Ureter (tissue), 1 donor: ENCODE results near the gene OGN. TPM values are rescaled to one million over a fixed set of nuclear protein-coding genes. Genes with fewer than 3 reads are reported as not detected.

Experiments used
- DNase-seq: peaks from one replicate; pipeline ENCODE4 v3.0.0-alpha.2; 2020; ENCODE audit warnings: low spot score
- total RNA-seq: library from RNA; stranded (reverse); gene quantifications from one replicate; pipeline ENCODE4 v1.2.4, GENCODE V29; 2023
- donor health status: DM: yes; HTN: yes; CAD: no.

Gene OGN
- total RNA-seq, 1 donor from 2014 or later = 18.1 TPM

DNA sequence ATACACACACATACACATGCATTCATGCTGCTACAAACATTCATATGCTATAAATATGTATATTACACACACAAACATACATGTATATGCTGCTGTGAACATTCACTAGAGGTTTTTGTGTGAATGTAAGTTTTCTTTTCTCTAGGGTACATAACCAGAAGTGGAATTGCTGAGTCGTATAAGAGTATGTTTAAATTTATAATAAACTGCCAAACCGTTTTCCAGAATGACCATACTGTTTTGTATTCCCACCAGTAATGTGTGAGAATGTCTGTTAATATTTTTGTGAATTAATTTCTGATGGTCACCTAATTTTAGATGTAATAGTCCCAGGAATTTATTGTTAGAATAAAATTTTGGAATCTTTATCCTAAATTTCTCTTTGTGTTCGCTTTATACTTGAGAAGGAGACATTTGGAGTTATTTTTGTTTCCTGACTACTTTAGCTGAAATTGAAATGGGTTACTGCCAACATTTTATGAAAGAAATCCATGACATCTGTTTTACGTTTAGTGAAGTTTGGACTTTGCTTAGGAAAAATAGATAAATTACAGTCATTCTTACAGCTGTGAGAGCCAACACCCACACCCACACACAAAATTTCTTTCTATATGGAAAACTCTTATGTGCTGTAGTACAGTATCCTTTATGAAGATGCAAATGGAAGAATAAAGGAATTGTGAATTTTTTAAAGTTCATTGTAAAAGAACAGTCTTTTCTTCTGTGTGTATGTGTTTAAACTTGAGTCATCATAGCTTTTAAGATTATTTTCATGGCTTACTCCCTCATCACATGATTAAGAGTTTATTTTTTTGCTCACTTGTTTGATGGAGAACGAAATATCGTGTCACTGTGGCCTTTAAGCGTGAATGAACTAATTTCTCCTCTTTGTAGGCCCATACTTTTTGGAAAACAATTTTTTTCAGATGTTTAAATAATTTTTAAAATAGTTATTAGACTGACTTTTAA is 54.3 kb downstream of the OGN start:
- DNase-seq = no peak

DNA sequence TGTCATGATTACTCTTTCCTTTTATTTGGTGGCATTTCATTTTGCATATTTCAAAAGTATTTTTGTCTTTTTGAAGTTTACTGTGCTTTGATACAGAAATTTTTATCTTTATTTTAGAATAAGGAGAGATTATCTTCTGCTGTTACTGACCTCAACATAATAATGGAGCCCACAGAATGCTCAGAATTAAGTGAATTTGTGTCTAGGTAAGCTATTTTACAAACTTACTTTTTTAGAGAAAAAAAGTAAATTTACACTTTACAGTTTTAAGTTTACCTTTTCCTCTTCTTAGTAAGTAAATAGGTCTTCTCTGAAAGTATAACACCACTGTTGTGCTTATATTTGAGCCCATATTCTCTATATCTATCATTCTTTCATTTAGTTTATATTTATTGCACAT is 58.8 kb downstream of the OGN start:
- DNase-seq = no peak

- no peak for DNase-seq
Measured at GRCh38 chr9:92342825-92343488, 61.4 kb downstream of the OGN start.

DNA sequence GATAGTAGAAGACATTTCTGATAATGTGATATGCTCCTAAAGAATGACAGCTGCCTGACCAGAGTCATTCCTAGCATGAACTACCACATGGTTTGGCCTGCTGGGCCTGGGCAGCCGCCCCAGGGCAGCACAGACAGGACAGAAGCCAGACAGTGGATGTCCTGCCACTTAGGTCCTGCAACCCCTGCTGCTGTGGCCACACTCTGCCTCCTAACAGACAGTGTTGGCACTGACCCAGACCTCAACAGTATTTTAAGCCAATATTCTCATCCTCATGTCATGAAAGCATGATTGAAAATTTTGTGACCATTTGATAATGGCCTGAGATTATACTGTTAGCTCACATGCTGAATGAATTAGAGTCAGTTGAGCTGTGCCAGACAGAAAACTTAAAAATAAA is 62.8 kb downstream of the OGN start:
- no peak for DNase-seq

GRCh38 chr9:92333282-92333634 is 71.1 kb downstream of the OGN start:
- DNase-seq = no peak

Other genes with a start within 250 kb of the OGN start
- 269 TPM for gene IARS1, start 110.9 kb downstream of the OGN start, total RNA-seq
- 60.2 TPM for gene NOL8, start 79.2 kb downstream of the OGN start, total RNA-seq
- gene CENPP, start 78.6 kb downstream of the OGN start, total RNA-seq = 10.6 TPM
- 2.2 TPM for gene OMD, start 19.9 kb upstream of the OGN start, total RNA-seq
- gene ASPN, start 77.9 kb upstream of the OGN start, total RNA-seq = 7.5 TPM
- gene ECM2, start 131.4 kb upstream of the OGN start, total RNA-seq = 16.3 TPM